HepG2 (cell line): ENCODE results near the gene SUPT6H. TPM values are rescaled to one million over a fixed set of nuclear protein-coding genes. Genes with fewer than 3 reads are reported as not detected.

Source experiments
- ADNP ChIP-seq: sonication (generic); formaldehyde crosslinking; IDR thresholded peaks from 2 replicates; pipeline ENCODE4 v1.4.0; 2020; ENCODE audit warnings: missing genetic modification reagents
- CBX2 ChIP-seq, 2 experiments: fragments of 200-600 bp in 1 of 2; sonication (generic); formaldehyde crosslinking in 1 of 2; IDR thresholded peaks; 2 replicates each; pipeline versions ENCODE4 v1.7.0 to v1.8.1; 2018 to 2022; ENCODE audit warnings: low read depth in 2 of 2, low read length in 1 of 2, mild to moderate bottlenecking in 1 of 2, missing genetic modification reagents in 1 of 2
- CHCHD3 ChIP-seq: sonication (generic); formaldehyde crosslinking; IDR thresholded peaks from 2 replicates; pipeline ENCODE4 v1.8.0; 2022; ENCODE audit warnings: mild to moderate bottlenecking, missing genetic modification reagents, moderate library complexity
- CHD2 ChIP-seq: IDR thresholded peaks from 2 replicates; pipeline ENCODE4 v1.6.1; 2011; ENCODE audit warnings: low read depth, low read length, improper control_type of control experiment
- DBP ChIP-seq: sonication (generic); formaldehyde crosslinking; IDR thresholded peaks from 2 replicates; pipeline ENCODE4 v1.4.0; 2020; ENCODE audit warnings: missing genetic modification reagents; ENCODE audit errors: not compliant biosample characterization
- ELF4 ChIP-seq: sonication (generic); formaldehyde crosslinking; IDR thresholded peaks from 2 replicates; pipeline ENCODE4 v1.5.0; 2020; ENCODE audit warnings: missing genetic modification reagents, mild to moderate bottlenecking, moderate library complexity, borderline replicate concordance
- ELK4 ChIP-seq: sonication (generic); formaldehyde crosslinking; IDR thresholded peaks from 2 replicates; pipeline ENCODE4 v1.9.0; 2021; ENCODE audit warnings: missing genetic modification reagents, borderline replicate concordance
- HDAC2 ChIP-seq: sonication (generic); formaldehyde crosslinking; IDR thresholded peaks from 2 replicates; pipeline ENCODE4 v1.4.0; 2020; ENCODE audit warnings: missing genetic modification reagents
- HDAC6 ChIP-seq: fragments of 200-600 bp; sonication (generic); IDR thresholded peaks from 2 replicates; pipeline ENCODE4 v1.7.0; 2017; ENCODE audit warnings: mild to moderate bottlenecking, antibody characterized with exemption, low read length, low read depth
- HNRNPL ChIP-seq: fragments of 200-400 bp; formaldehyde crosslinking; IDR thresholded peaks from 2 replicates; pipeline ENCODE4 v1.6.1; 2017; ENCODE audit warnings: mild to moderate bottlenecking, low read depth, low read length
- MBNL3 ChIP-seq: fragments of 250-450 bp; sonication (Bioruptor Pico); conservative IDR thresholded peaks from 2 replicates; pipeline ENCODE4 v1.8.0; 2022; ENCODE audit warnings: mild to moderate bottlenecking, inconsistent platforms
- RAD51 ChIP-seq: fragments of 450-650 bp; IDR thresholded peaks from 2 replicates; pipeline ENCODE4 v1.6.1; 2016; ENCODE audit warnings: borderline replicate concordance
- RARA ChIP-seq: IDR thresholded peaks from 2 replicates; pipeline ENCODE4 v1.6.1; 2016; ENCODE audit warnings: missing genetic modification reagents, missing compliant biosample characterization
- RFX5 ChIP-seq: IDR thresholded peaks from 2 replicates; pipeline ENCODE4 v1.6.1; 2011; ENCODE audit warnings: low read depth, low read length, improper control_type of control experiment
- SAFB2 ChIP-seq: sonication (generic); formaldehyde crosslinking; IDR thresholded peaks from 2 replicates; pipeline ENCODE4 v1.5.1; 2020; ENCODE audit warnings: missing genetic modification reagents, low read depth, mild to moderate bottlenecking, borderline replicate concordance
- SMARCE1 ChIP-seq: fragments of 450-650 bp; IDR thresholded peaks from 2 replicates; pipeline ENCODE4 v1.6.1; 2017; ENCODE audit warnings: borderline replicate concordance
- SMYD3 ChIP-seq: sonication (generic); formaldehyde crosslinking; IDR thresholded peaks from 2 replicates; pipeline ENCODE4 v1.8.1; 2023; ENCODE audit warnings: mild to moderate bottlenecking, missing genetic modification reagents
- SP140L ChIP-seq: sonication (generic); formaldehyde crosslinking; IDR thresholded peaks from 2 replicates; pipeline ENCODE4 v1.4.0; 2020; ENCODE audit warnings: missing genetic modification reagents, borderline replicate concordance
- TP53 ChIP-seq: sonication (generic); formaldehyde crosslinking; conservative IDR thresholded peaks from 2 replicates; pipeline ENCODE4 v1.4.0; 2020; ENCODE audit warnings: missing genetic modification reagents
- ZBTB25 ChIP-seq: IDR thresholded peaks from 2 replicates; pipeline ENCODE4 v1.6.1; 2018; ENCODE audit warnings: missing genetic modification reagents
- ZBTB26 ChIP-seq: IDR thresholded peaks from 2 replicates; pipeline ENCODE4 v1.6.1; 2016; ENCODE audit warnings: missing compliant biosample characterization, missing genetic modification reagents, borderline replicate concordance
- ZBTB42 ChIP-seq: sonication (generic); formaldehyde crosslinking; IDR thresholded peaks from 2 replicates; pipeline ENCODE4 v1.5.0; 2020; ENCODE audit warnings: mild to moderate bottlenecking, missing genetic modification reagents
- ZFP36 ChIP-seq: fragments of 150-350 bp; IDR thresholded peaks from 2 replicates; pipeline ENCODE4 v1.6.1; 2018; ENCODE audit warnings: borderline replicate concordance, low read length, low read depth; ENCODE audit not compliant: partially characterized antibody
- ZNF367 ChIP-seq: sonication (generic); formaldehyde crosslinking; IDR thresholded peaks from 2 replicates; pipeline ENCODE4 v1.4.0; 2020; ENCODE audit warnings: missing genetic modification reagents, borderline replicate concordance
- ZNF556 ChIP-seq: sonication (generic); formaldehyde crosslinking; IDR thresholded peaks from 2 replicates; pipeline ENCODE4 v1.4.0; 2020; ENCODE audit warnings: mild to moderate bottlenecking, missing genetic modification reagents, borderline replicate concordance
- ZNF724P ChIP-seq: sonication (generic); formaldehyde crosslinking; IDR thresholded peaks from 2 replicates; pipeline ENCODE4 v1.8.0; 2022; ENCODE audit warnings: missing genetic modification reagents, borderline replicate concordance
- ZSCAN29 ChIP-seq: sonication (generic); formaldehyde crosslinking; conservative IDR thresholded peaks from 2 replicates; pipeline ENCODE4 v1.4.0; 2020; ENCODE audit warnings: mild to moderate bottlenecking, missing genetic modification reagents
- polyA plus RNA-seq, 8 experiments: library from polyadenylated mRNA; depleted of rRNA in 3 of 8; stranded (reverse) in 7 of 8; unstranded in 1 of 8; fragments of >200 nt; fragmentation: Illumina TruSeq in 4 of 8; extraction: Trizol in 4 of 8; gene quantifications; 2 replicates each; pipeline versions ENCODE4 v1.2.1 to v1.2.3, GENCODE V29; 2011 to 2016; ENCODE audit warnings: low read depth in 4 of 8, missing spikeins in 1 of 8, mixed read lengths in 1 of 8; ENCODE audit not compliant: insufficient read depth in 1 of 8
- total RNA-seq, 5 experiments: library from RNA; depleted of rRNA; stranded (reverse); fragments of >200 nt; fragmentation: Illumina TruSeq; extraction: Trizol; gene quantifications; 2 replicates each; pipeline ENCODE4 v1.2.3, GENCODE V29; 2016; ENCODE audit warnings: low read depth in 1 of 5

The SUPT6H gene
- total and polyA plus RNA-seq, 2 of the 13 experiments (the other 11 are each of a cell fraction or from before 2014, with no cell fraction given), result 32.7 to 39.9 TPM

- TF ChIP-seq ELK4 (CRISPR knock-in tag) (no peak), ZBTB25 (no peak), SMYD3 (CRISPR knock-in tag) (no peak), CBX2 (IDR thresholded peaks at IDR 0.05; ENCODE audit: low read depth, low read length) (no peak), CBX2 (CRISPR knock-in tag; IDR thresholded peaks at IDR 0.05; ENCODE audit: low read depth) (no peak), ADNP (no peak), TP53 (CRISPR knock-in tag) (no peak), DBP (CRISPR knock-in tag) (no peak), ZFP36 (no peak), MBNL3 (no peak), CHCHD3 (CRISPR knock-in tag) (no peak), HDAC2 (no peak), ZNF724P (peak; percentile 79; the same call in 1 of the 2 replicates), ZSCAN29 (CRISPR knock-in tag) (no peak), RAD51 (no peak), RARA (CRISPR knock-in tag) (peak; percentile 45; the same call in 1 of the 2 replicates), RFX5 (no peak), ZBTB42 (CRISPR knock-in tag) (peak; percentile 42; the same call in 1 of the 2 replicates), ZNF367 (CRISPR knock-in tag) (no peak; the same call in 1 of the 2 replicates), SP140L (CRISPR knock-in tag) (0 out of 2 replicates have a peak, but pooled peaks have one; percentile 22), HDAC6 (no peak), ZBTB26 (CRISPR knock-in tag) (no peak; the same call in 1 of the 2 replicates), SMARCE1 (no peak), ELF4 (CRISPR knock-in tag) (no peak), ZNF556 (CRISPR knock-in tag) (0 out of 2 replicates have a peak, but pooled peaks have one; percentile 30), CHD2 (0 out of 2 replicates have a peak, but pooled peaks have one; percentile 31), HNRNPL (peak; percentile 47; the same call in 1 of the 2 replicates), SAFB2 (CRISPR knock-in tag) (peak; percentile 72; the same call in 1 of the 2 replicates)
These were observed 63.7 kb downstream of the SUPT6H start (continued) for GRCh38 chr17:28725660-28726225.
